ENCODE results near the gene SIRPA.
A peak's percentile ranks its signal among the peaks of the same experiment; 100 is the strongest.

The SIRPA gene

GRCh38 chr20:1953621-1954020 is 58.4 kb downstream of the SIRPA start:
- no peak for DNase-seq

DNA sequence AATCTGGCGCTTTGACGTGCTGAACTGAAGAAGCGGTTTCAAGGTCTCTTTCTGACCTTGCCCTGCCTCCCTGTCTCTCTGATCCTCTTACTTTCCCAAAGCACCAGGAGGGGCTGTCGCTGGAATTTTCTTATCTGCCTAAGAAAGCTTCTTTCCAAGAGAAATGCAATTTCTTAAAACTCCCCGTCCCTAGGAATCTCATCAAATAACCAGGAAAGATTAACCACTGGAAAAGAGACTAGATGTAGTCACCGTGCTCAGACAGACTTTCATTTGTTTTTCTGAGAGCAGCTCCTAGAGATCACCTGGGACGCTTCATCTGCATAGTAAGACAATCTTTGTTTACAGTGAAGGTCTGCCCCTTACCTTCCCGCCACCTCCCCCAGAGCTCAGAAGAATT is 60.0 kb downstream of the SIRPA start:
- DNase-seq: no peak

- no peak for DNase-seq
These were observed 63.2 kb downstream of the SIRPA start for GRCh38 chr20:1958426-1958825.

GRCh38 chr20:1959156-1959555 is 63.9 kb downstream of the SIRPA start:
- no peak for DNase-seq

DNA sequence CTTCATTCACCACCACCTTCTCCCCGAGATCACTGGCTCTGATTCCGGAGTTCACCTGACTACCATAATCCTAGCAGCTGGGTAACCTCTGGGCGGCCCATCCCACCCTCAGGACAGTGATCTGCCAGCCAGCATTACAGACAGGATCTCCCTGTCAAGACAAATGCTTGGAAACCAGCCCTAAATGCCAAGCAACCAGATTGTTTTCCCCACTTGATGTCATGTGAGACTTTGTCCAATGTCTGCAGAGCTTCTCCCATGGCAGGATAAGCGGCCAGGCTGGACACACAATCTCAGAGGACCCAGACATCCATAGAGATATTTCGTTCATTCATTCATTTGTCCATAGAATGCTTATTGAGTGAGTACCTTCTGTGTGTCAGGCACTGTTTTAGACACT is 66.2 kb downstream of the SIRPA start:
- DNase-seq: no peak

GRCh38 chr20:1964061-1964460 is 68.9 kb downstream of the SIRPA start:
- no peak for DNase-seq

DNA sequence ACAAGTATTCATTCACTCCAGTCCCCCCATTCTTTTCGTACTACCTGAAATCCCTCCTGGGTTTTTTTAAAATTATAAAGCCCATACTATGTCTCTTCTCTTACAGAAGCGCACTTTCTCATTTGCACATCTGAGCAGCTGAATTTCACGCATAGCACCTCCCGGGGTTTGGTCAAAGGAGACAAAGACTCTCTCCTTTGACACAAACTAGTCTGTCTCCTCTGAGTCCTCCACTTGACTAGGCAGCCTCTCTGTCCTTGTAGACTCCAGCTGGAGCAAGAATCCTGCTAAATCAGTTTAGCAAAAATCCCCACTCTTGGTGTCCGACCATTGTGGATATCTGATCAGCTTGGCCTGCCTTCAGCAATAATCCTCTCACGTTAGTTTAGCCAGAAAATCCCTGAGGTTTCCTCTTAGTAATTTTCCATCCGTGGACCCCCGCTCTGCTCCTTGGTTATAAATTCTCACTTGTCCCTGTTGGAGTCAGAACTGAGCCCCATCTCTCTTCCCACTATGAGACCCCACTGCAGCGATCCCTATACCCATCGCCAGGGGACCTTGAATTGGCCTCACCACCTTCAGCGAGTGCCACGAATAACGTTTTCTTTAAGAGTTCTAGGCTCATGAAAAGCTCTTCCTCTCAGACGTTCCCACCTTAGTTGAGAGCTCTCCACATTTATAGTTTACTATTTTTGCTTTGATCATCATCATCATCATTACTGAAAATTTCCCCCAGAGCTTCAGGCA is 69.6 kb downstream of the SIRPA start:
- peak; percentile 17 for DNase-seq

DNA sequence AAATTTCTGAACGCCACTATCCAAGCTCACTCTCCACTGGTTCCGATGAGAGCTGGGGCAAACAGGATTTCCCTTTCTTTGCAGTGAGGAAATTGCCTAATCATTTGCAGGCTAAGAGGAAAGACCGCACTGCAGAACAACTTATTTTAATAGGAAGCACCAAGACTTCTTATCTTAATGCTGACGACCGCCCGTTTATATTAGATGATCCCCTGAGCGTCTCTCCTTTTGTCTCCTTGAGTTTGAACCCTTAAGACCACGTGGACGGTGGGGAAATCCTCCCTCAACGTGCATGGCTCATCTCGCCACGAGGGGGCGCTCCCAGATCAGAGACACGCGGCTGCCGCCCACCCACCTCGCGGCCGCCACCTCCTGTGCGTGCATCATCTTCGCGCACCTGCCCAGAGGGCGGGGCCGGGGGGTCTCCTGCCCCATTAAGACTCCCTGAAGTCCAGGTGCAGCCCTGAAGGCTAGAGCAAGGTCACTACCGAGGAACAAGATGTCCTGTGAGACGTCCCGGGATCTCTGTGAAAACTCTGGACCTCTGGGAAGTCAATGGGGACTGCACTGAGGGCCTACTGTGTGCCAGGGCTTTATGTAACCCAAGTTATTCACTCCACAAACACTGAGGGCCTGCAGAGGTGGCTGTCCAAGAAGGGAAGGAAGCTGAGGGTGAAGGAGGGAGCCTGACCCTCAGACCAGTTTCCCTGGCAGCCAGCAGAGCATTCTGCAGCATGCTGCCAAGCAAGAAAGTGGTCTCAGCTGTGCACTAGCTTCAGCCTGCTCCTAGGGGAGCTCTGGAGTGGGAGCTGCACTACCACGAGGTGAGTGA is 70.5 kb downstream of the SIRPA start:
- peak; percentile 93 for DNase-seq

DNA sequence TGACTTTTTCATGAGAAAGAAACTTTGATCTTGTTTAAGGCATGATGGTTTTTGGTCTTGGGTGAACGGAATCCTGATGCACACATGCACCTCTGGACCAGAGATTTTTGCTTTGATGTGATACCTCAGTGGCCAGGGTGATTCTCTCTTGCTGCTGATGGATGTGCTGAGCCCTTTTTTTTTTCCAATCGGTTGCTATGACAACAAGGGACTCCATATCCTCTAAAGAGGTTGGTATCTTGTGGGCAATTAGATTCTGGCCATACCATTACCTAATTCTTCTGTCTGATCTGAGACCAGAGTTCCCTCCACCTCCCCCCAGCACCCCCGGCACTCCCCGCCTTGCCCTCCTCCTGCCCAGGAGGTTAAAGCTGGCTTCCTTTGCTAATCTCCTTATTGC is 73.8 kb downstream of the SIRPA start:
- no peak for DNase-seq

GRCh38 chr20:1971893-1972586 is 76.8 kb downstream of the SIRPA start:
- DNase-seq: no peak

GRCh38 chr20:1973601-1974440 is 78.6 kb downstream of the SIRPA start:
- no peak for DNase-seq

DNA sequence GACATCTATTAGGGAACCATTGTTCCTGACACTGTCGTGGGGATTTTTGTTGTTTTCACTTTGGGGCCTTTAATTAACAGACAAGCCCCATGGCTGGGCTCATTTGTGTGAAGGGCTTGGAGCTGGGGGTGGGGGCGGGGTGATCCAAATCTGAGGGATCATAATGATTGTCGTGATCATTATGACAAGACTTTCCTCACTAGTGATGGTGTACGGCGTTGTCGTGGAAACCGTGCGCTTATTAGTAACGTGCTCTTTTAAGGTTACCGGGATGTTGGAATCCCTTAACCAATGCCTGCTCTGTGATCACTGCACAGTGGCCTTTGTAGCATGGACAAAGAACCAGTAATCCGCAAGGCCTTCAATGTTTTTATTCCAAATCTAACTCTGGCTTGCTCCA is 80.1 kb downstream of the SIRPA start:
- no peak for DNase-seq

GRCh38 chr20:1979106-1979778 is 84.0 kb downstream of the SIRPA start:
- DNase-seq: no peak

GRCh38 chr20:1982686-1983085 is 87.5 kb downstream of the SIRPA start:
- no peak for DNase-seq

- DNase-seq: no peak
These were observed 88.1 kb downstream of the SIRPA start for GRCh38 chr20:1983301-1983700.

DNA sequence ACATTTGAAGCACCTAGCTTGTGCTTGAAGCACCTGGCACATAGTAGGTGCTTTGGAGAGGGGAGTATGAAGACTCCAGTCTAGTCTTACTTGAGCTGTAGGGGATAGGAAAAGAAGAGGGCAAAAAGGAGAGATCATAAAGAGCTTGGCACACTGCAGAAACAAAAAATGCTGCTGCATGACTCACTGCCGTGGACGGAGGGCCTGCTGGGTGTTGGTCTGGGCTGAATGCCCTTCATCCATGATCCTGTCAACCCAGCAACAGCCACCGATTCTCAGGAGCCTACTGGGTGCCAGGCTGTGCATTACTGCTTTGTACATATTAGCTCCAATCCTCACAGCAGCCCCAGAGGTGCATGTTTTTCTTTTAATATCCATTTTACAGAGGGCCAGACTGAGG is 92.6 kb downstream of the SIRPA start:
- DNase-seq: no peak

All from stimulated activated CD4-positive, alpha-beta T cell treated with anti-CD3 and anti-CD28 coated beads, Interleukin-4, amount 100 ng/mL, for 1 hour (primary cell).